IMR-90 (cell line): ENCODE measurements around the gene TNKS1BP1. TPM values are rescaled to one million over a fixed set of nuclear protein-coding genes. Genes with fewer than 3 reads are reported as not detected.

Source experiments
- ATAC-seq: fragments of 200-7000 bp; cut with Tn5 transposase; 2 replicates; pipeline ENCODE4 v1.9.1; 2020; ENCODE audit warnings: low read depth, mild to moderate bottlenecking, moderate library complexity
- BruUV-seq: library from RNA; stranded (reverse); fragments of 400-500 nt; replicated peaks from 2 replicates; lab custom pipeline; 2021; lab: Mats Ljungman, UMichigan
- CTCF ChIA-PET: fragments of 300-600 bp; formaldehyde crosslinking; extraction: SDS; loops from one replicate; lab custom pipeline; 2021; ENCODE audit warnings: antibody characterized with exemption; lab: Yijun Ruan, JAX
- POLR2A ChIA-PET: fragments of 300-600 bp; sonication (Branson Sonifier 250); formaldehyde crosslinking; loops from one replicate; lab custom pipeline; 2022; ENCODE audit warnings: antibody characterized with exemption; ENCODE audit not compliant: unreplicated experiment; lab: Charles Lee
- DNase-seq: peaks from one replicate; pipeline ENCODE4 v3.0.0; 2013
- H2AFZ ChIP-seq: replicated peaks from 2 replicates; pipeline ENCODE3; 2013; ENCODE audit warnings: low read length, mild to moderate bottlenecking; ENCODE audit not compliant: poor library complexity
- H2AK5ac ChIP-seq: 2 replicates; pipeline ENCODE4 v1.6.1; 2013; ENCODE audit warnings: low read depth, low read length, inconsistent platforms
- H2AK9ac ChIP-seq: replicated peaks from 2 replicates; pipeline ENCODE3; 2013; ENCODE audit warnings: mild to moderate bottlenecking, low read depth, low read length, moderate library complexity; ENCODE audit not compliant: poor library complexity
- H2BK120ac ChIP-seq: 2 replicates; pipeline ENCODE4 v1.6.1; 2013; ENCODE audit warnings: low read depth, low read length, inconsistent platforms
- H2BK15ac ChIP-seq: 3 replicates; pipeline ENCODE4 v1.6.1; 2013; ENCODE audit warnings: low read depth, low read length, inconsistent platforms
- H2BK20ac ChIP-seq: 2 replicates; pipeline ENCODE4 v1.6.1; 2013; ENCODE audit warnings: low read depth, mild to moderate bottlenecking, inconsistent platforms, low read length, moderate library complexity
- H2BK5ac ChIP-seq: 2 replicates; pipeline ENCODE4 v1.6.1; 2013; ENCODE audit warnings: mild to moderate bottlenecking, low read depth, low read length, inconsistent platforms; ENCODE audit not compliant: poor library complexity, severe bottlenecking
- H3K14ac ChIP-seq: replicated peaks from 2 replicates; pipeline ENCODE4 v1.6.1; 2013; ENCODE audit warnings: low read depth, low read length, inconsistent platforms
- H3K18ac ChIP-seq: 2 replicates; pipeline ENCODE4 v1.6.1; 2013; ENCODE audit warnings: low read depth, low read length, control low read depth
- H3K23ac ChIP-seq: 2 replicates; pipeline ENCODE4 v1.6.1; 2013; ENCODE audit warnings: low read depth, low read length, inconsistent platforms
- H3K27ac ChIP-seq: 2 replicates; pipeline ENCODE4 v1.5.1; 2013; ENCODE audit warnings: mild to moderate bottlenecking, control low read depth, low read length; ENCODE audit not compliant: insufficient read depth
- H3K27me3 ChIP-seq: 2 replicates; pipeline ENCODE4 v1.6.1; 2013; ENCODE audit warnings: low read length; ENCODE audit not compliant: control insufficient read depth, insufficient read depth
- H3K36me3 ChIP-seq: 2 replicates; pipeline ENCODE4 v1.6.1; 2013; ENCODE audit warnings: low read length, mixed read lengths; ENCODE audit not compliant: control insufficient read depth, insufficient read depth
- H3K4ac ChIP-seq: 2 replicates; pipeline ENCODE4 v1.6.1; 2013; ENCODE audit warnings: low read depth, low read length, inconsistent platforms
- H3K4me1 ChIP-seq: 2 replicates; pipeline ENCODE4 v1.6.1; 2013; ENCODE audit warnings: low read length, mixed read lengths; ENCODE audit not compliant: control insufficient read depth, insufficient read depth
- H3K4me2 ChIP-seq: 2 replicates; pipeline ENCODE4 v1.6.1; 2013; ENCODE audit warnings: low read depth, mild to moderate bottlenecking, control low read depth, low read length, moderate library complexity
- H3K4me3 ChIP-seq: 2 replicates; pipeline ENCODE4 v1.5.1; 2013; ENCODE audit warnings: low read depth, mild to moderate bottlenecking, control low read depth, low read length, moderate library complexity; ENCODE audit not compliant: insufficient read depth
- H3K56ac ChIP-seq: 2 replicates; pipeline ENCODE4 v1.6.1; 2013; ENCODE audit warnings: low read length, inconsistent platforms; ENCODE audit not compliant: insufficient read depth; ENCODE audit errors: extremely low read depth
- H3K79me1 ChIP-seq, 2 experiments: 2 replicates each; pipeline ENCODE4 v1.6.1; 2013; ENCODE audit warnings: low read length in 2 of 2, inconsistent platforms in 1 of 2, low read depth in 1 of 2
- H3K9ac ChIP-seq: 2 replicates; pipeline ENCODE4 v1.6.1; 2013; ENCODE audit warnings: low read depth, low read length, control low read depth
- H3K9me1 ChIP-seq: 2 replicates; pipeline ENCODE4 v1.6.1; 2013; ENCODE audit warnings: low read length, inconsistent platforms; ENCODE audit not compliant: insufficient read depth
- H3K9me3 ChIP-seq: 2 replicates; pipeline ENCODE4 v1.6.1; 2013; ENCODE audit warnings: low read length; ENCODE audit not compliant: control insufficient read depth, insufficient read depth
- H4K20me1 ChIP-seq: 2 replicates; pipeline ENCODE4 v1.6.1; 2013; ENCODE audit warnings: low read length, inconsistent platforms; ENCODE audit not compliant: insufficient read depth
- H4K5ac ChIP-seq: 2 replicates; pipeline ENCODE4 v1.6.1; 2013; ENCODE audit warnings: mild to moderate bottlenecking, low read depth, low read length, control low read depth
- H4K8ac ChIP-seq, 2 experiments: 2 replicates each; pipeline ENCODE4 v1.6.1; 2013; ENCODE audit warnings: low read depth in 2 of 2, low read length in 2 of 2, control low read depth in 1 of 2, inconsistent platforms in 1 of 2
- H4K91ac ChIP-seq: 2 replicates; pipeline ENCODE4 v1.6.1; 2013; ENCODE audit warnings: low read depth, low read length, inconsistent platforms; ENCODE audit not compliant: insufficient read depth
- BHLHE40 ChIP-seq: fragments of 150-350 bp; IDR thresholded peaks from 2 replicates; pipeline ENCODE4 v1.6.1; 2016; ENCODE audit warnings: mild to moderate bottlenecking, low read depth, low read length
- WGBS, 2 experiments: methylation state at CpG; one replicate each; pipeline versions ENCODE4 v1.1.5 to v1.1.7; 2013; ENCODE audit warnings: missing lambda C conversion rate in 2 of 2; ENCODE audit not compliant: insufficient read length in 1 of 2; ENCODE audit errors: extremely low coverage in 2 of 2; 5-methylcytosine and 5-hydroxymethylcytosine counted together
- dilution Hi-C: fragments of 300-500 bp; cut with HindIII; formaldehyde crosslinking; loops from one replicate; pipeline ENCODE4 v1.14.3; 2018; ENCODE audit warnings: low sequenced_read_pairs; ENCODE audit not compliant: unreplicated experiment
- in situ Hi-C: fragments of 300-500 bp; cut with MboI; formaldehyde crosslinking; loops from 3 replicates; pipeline ENCODE4 v1.14.3; 2019; ENCODE audit warnings: low sequenced_read_pairs, inconsistent platforms, mixed read lengths
- intact Hi-C: fragments of 100-400 bp; cut with micrococcal nuclease; formaldehyde crosslinking; loops from 2 replicates; pipeline ENCODE4 v1.10.0; 2022
- polyA plus RNA-seq, 3 experiments: library from polyadenylated mRNA; depleted of rRNA; stranded (reverse); fragments of >200 nt; gene quantifications; 2 replicates each; pipeline ENCODE4 v1.2.3, GENCODE V29; 2012; ENCODE audit warnings: low replicate concordance in 1 of 3
- total RNA-seq: library from RNA; depleted of rRNA; stranded (reverse); fragments of >200 nt; gene quantifications from 2 replicates; pipeline ENCODE4 v1.2.3, GENCODE V29; 2012

The TNKS1BP1 gene
- total and polyA plus RNA-seq, 2 of the 4 experiments (the other 2 are of a cell fraction), result 31.7 to 71.4 TPM

- ATAC-seq (no peak), DNase-seq (no peak)
- H3K4me2 ChIP-seq, result peak overlapping the region; percentile 88; the same call in 1 of the 2 replicates
- peak overlapping the region; percentile 82; the same call in 1 of the 2 replicates for H4K91ac ChIP-seq
- H3K36me3 ChIP-seq, result peaks cover 68% of the 10 kb centered on the region
- H2BK120ac ChIP-seq, result peak overlapping the region; percentile 79; the same call in 1 of the 2 replicates
- 93% methylated on average over 3 of the region's 6 CpGs; no CpG with 5 or more reads in 1 of the 2 experiments for WGBS, 2 experiments
- intact Hi-C loops, result no loop called here
- peaks cover 58% of the 10 kb centered on the region for H4K20me1 ChIP-seq
- peak overlapping the region; percentile 88 for H2BK20ac ChIP-seq
- H3K14ac ChIP-seq, result peak overlapping the region; percentile 83
- peak overlapping the region in 1 of 2 experiments; percentile 86; a peak in 3 of 4 replicates for H4K8ac ChIP-seq
- H3K56ac ChIP-seq, result no peak overlapping the region; the same call in 1 of the 2 replicates
- H2AFZ ChIP-seq, result no peak overlapping the region
- no peak overlapping the region for H3K4me3 ChIP-seq
- peak overlapping the region; percentile 97 for H3K27ac ChIP-seq
- H3K9me1 ChIP-seq, result peaks cover 55% of the 10 kb centered on the region
- in situ Hi-C loops, result no loop called here
- peak overlapping the region; percentile 81 for H2AK5ac ChIP-seq
- H4K5ac ChIP-seq, result no peak overlapping the region
- CTCF ChIA-PET, result no interaction called here
- no TSS peak for BruUV-seq
- dilution Hi-C loops, result no loop called here
- H2BK15ac ChIP-seq, result no peak overlapping the region
- H3K4ac ChIP-seq, result peak overlapping the region; percentile 93
- H3K4me1 ChIP-seq, result peaks cover 44% of the 10 kb centered on the region
- H2AK9ac ChIP-seq, result peak overlapping the region; percentile 99
- no peaks in the 10 kb centered on the region for H3K9me3 ChIP-seq
- peak overlapping the region; percentile 73 for H3K9ac ChIP-seq
- H3K79me1 ChIP-seq, result peaks cover 27 to 78% of the 10 kb centered on the region in 2 experiments
- no peaks in the 10 kb centered on the region for H3K27me3 ChIP-seq
- H3K23ac ChIP-seq, result peak overlapping the region; percentile 98
- TF ChIP-seq BHLHE40, result no peak
- peak overlapping the region; percentile 87 for H2BK5ac ChIP-seq
- no peak overlapping the region for H3K18ac ChIP-seq
- POLR2A ChIA-PET, result interaction anchor here (0.6 kb wide), 1 partner anchor 720 kb away, joined by 10 read pairs; no protein-coding TSS in a partner anchor
These were observed 14.7 kb downstream of the TNKS1BP1 start for GRCh38 chr11:57310091-57310490.
